Motor neuron (in vitro differentiated cells): ENCODE data around the gene KPNB1. TPM values are rescaled to one million over a fixed set of nuclear protein-coding genes. Genes with fewer than 3 reads are reported as not detected.
"Not testable (repeated sequence)": the region's sequence is repeated elsewhere in the genome, so short reads cannot be mapped to it uniquely, and the experiment has no call there.

Experiments
- ATAC-seq, 8 experiments: fragments of 200-7000 bp; cut with Tn5 transposase; replicated peaks in 6 of 8; 2 replicates each; pipeline ENCODE4 v1.8.0; 2021; ENCODE audit warnings: mild to moderate bottlenecking in 8 of 8, moderate library complexity in 8 of 8
- H3K27ac ChIP-seq, 2 donors: fragments of 250-450 bp; sonication (Bioruptor Pico); 2 replicates each; pipeline ENCODE4 v1.9.0; 2021; ENCODE audit warnings: antibody characterized with exemption in 2 of 2, mild to moderate bottlenecking in 2 of 2, moderate library complexity in 1 of 2
- H3K4me1 ChIP-seq, 2 donors: fragments of 250-450 bp; sonication (Bioruptor Pico); replicated peaks in 1 of 2; 2 replicates each; pipeline ENCODE4 v1.6.1; 2021; ENCODE audit warnings: antibody characterized with exemption in 2 of 2, mild to moderate bottlenecking in 2 of 2, moderate library complexity in 1 of 2
- H3K4me3 ChIP-seq, 5 donors: fragments of 250-450 bp; sonication (Bioruptor Pico); 2 replicates each; pipeline ENCODE4 v1.9.0; 2021; ENCODE audit warnings: antibody characterized with exemption in 5 of 5, mild to moderate bottlenecking in 5 of 5, moderate library complexity in 4 of 5
- WGBS, 10 experiments: fragments of 450-650 bp; shearing (Covaris generic); methylation state at CpG; one replicate each; pipeline ENCODE4 v1.0.0; 2022; 5-methylcytosine and 5-hydroxymethylcytosine counted together
- in situ Hi-C, 9 experiments: fragments of 400-800 bp; cut with MboI; loops; one replicate each; pipeline ENCODE4 v1.15.0; 2021; ENCODE audit warnings: low sequenced_read_pairs in 9 of 9, low pct_unique_long_range_greater_than_20kb in 2 of 9; ENCODE audit not compliant: unreplicated experiment in 9 of 9
- total RNA-seq, 8 experiments: library from RNA; unstranded; fragments of 300-600 nt; gene quantifications; 2 replicates each; pipeline versions ENCODE4 v1.2.3 to v1.2.4, GENCODE V29; 2022

Gene KPNB1
- total RNA-seq, 8 experiments from 2014 or later, result 90.3 to 268 (median 127) TPM

GRCh38 chr17:47674499-47674898 is 24.8 kb downstream of the KPNB1 start:
- in situ Hi-C loops, result no loop called here
- Histone ChIP-seq H3K4me3 (no peak overlapping the region), H3K4me1 (no peaks in the 10 kb centered on the region), H3K27ac (no peak overlapping the region)
- 80 to 100% (median 100%) methylated on average over 1 to 4 of the region's 4 CpGs; no CpG with 5 or more reads in 3 of the 10 experiments for WGBS, 10 experiments
- ATAC-seq, result no peak

GRCh38 chr17:47675380-47676198 is 25.9 kb downstream of the KPNB1 start:
- Histone ChIP-seq H3K27ac (no peak overlapping the region), H3K4me3 (no peak overlapping the region), H3K4me1 (no peaks in the 10 kb centered on the region)
- in situ Hi-C loops, result no loop called here
- ATAC-seq, result no peak
- WGBS, 10 experiments, result 80 to 100% (median 100%) methylated on average over 1 to 2 of the region's 2 CpGs; no CpG with 5 or more reads in 3 of the 10 experiments

- Histone ChIP-seq H3K27ac (no peak overlapping the region), H3K4me1 (no peaks in the 10 kb centered on the region), H3K4me3 (no peak overlapping the region)
- no peak for ATAC-seq
- in situ Hi-C loops, result no loop called here
- WGBS, 10 experiments, result 80 to 100% (median 98%) methylated on average over 1 to 4 of the region's 4 CpGs; no CpG with 5 or more reads in 2 of the 10 experiments
These were observed 26.4 kb downstream of the KPNB1 start for GRCh38 chr17:47676199-47676472.

- no peak overlapping the region for H3K27ac ChIP-seq
- H3K4me1 ChIP-seq, result no peaks in the 10 kb centered on the region
- in situ Hi-C loops, result no loop called here
- WGBS, 10 experiments, result 59 to 96% (median 88%) methylated on average over 3 to 7 of the region's 7 CpGs; no CpG with 5 or more reads in 2 of the 10 experiments
- no peak for ATAC-seq
- no peak overlapping the region for H3K4me3 ChIP-seq
These were observed 26.9 kb downstream of the KPNB1 start for GRCh38 chr17:47676510-47677165.

- ATAC-seq, result no peak
- Histone ChIP-seq H3K4me3 (no peak overlapping the region), H3K27ac (no peak overlapping the region), H3K4me1 (no peaks in the 10 kb centered on the region)
- in situ Hi-C loops, result no loop called here
- WGBS, 10 experiments, result 76 to 100% (median 91%) methylated on average over 1 to 7 of the region's 7 CpGs; no CpG with 5 or more reads in 2 of the 10 experiments
These were observed 28.5 kb downstream of the KPNB1 start for GRCh38 chr17:47678196-47678595.

GRCh38 chr17:47682138-47682537 is 32.4 kb downstream of the KPNB1 start:
- 83 to 100% (median 100%) methylated on average over 1 to 2 of the region's 2 CpGs; no CpG with 5 or more reads in 2 of the 10 experiments for WGBS, 10 experiments
- H3K4me1 ChIP-seq, result no peaks in the 10 kb centered on the region
- no peak overlapping the region for H3K4me3 ChIP-seq
- H3K27ac ChIP-seq, result no peak overlapping the region
- ATAC-seq, result no peak
- in situ Hi-C loops, result no loop called here

- WGBS, 10 experiments, result 75 to 100% (median 100%) methylated on average over 1 to 4 of the region's 4 CpGs; no CpG with 5 or more reads in 2 of the 10 experiments
- in situ Hi-C loops, ATAC-seq, H3K4me1 ChIP-seq, H3K4me3 ChIP-seq, H3K27ac ChIP-seq: not testable (repeated sequence)
These were observed 33.0 kb downstream of the KPNB1 start for GRCh38 chr17:47682727-47683126.

- Histone ChIP-seq H3K4me3 (no peak overlapping the region), H3K4me1 (no peaks in the 10 kb centered on the region), H3K27ac (no peak overlapping the region)
- WGBS, 10 experiments, result 71 to 100% (median 100%) methylated on average over 1 to 4 of the region's 4 CpGs; no CpG with 5 or more reads in 2 of the 10 experiments
- in situ Hi-C loops, result no loop called here
- ATAC-seq, result no peak
These were observed 34.3 kb downstream of the KPNB1 start for GRCh38 chr17:47684025-47684424.

GRCh38 chr17:47684535-47685193 is 34.9 kb downstream of the KPNB1 start:
- Histone ChIP-seq H3K4me1 (no peaks in the 10 kb centered on the region), H3K27ac (no peak overlapping the region), H3K4me3 (no peak overlapping the region)
- ATAC-seq, result peak in 1 of 8 experiments; percentile 5
- WGBS, 10 experiments, result 59 to 100% (median 91%) methylated on average over 2 to 4 of the region's 4 CpGs; no CpG with 5 or more reads in 1 of the 10 experiments
- in situ Hi-C loops, result no loop called here

GRCh38 chr17:47685556-47686275 is 36.0 kb downstream of the KPNB1 start:
- ATAC-seq, result peak in 2 of 8 experiments; percentile 19 to 32
- in situ Hi-C loops, result no loop called here
- WGBS, 10 experiments, result 55 to 100% (median 91%) methylated on average over 1 to 4 of the region's 4 CpGs; no CpG with 5 or more reads in 2 of the 10 experiments
- no peaks in the 10 kb centered on the region for H3K4me1 ChIP-seq
- H3K27ac ChIP-seq, result no peak overlapping the region
- H3K4me3 ChIP-seq, result no peak overlapping the region

GRCh38 chr17:47686276-47686635 is 36.5 kb downstream of the KPNB1 start:
- Histone ChIP-seq H3K27ac (no peak overlapping the region), H3K4me3 (no peak overlapping the region), H3K4me1 (no peaks in the 10 kb centered on the region)
- no peak for ATAC-seq
- in situ Hi-C loops, result no loop called here
- WGBS, 10 experiments, result 80 to 100% (median 100%) methylated on average over 1 of the region's 1 CpG; no CpG with 5 or more reads in 5 of the 10 experiments

GRCh38 chr17:47686664-47687327 is 37.1 kb downstream of the KPNB1 start:
- no peak overlapping the region for H3K27ac ChIP-seq

More at GRCh38 chr17:47686664-47687327, 37.1 kb downstream of the KPNB1 start:
- in situ Hi-C loops, result no loop called here
- no peak overlapping the region for H3K4me3 ChIP-seq
- WGBS, 10 experiments, result 69 to 98% (median 90%) methylated on average over 2 to 7 of the region's 7 CpGs; no CpG with 5 or more reads in 1 of the 10 experiments
- ATAC-seq, result no peak
- H3K4me1 ChIP-seq, result no peaks in the 10 kb centered on the region
